Endometrium (tissue), 2 donors: ENCODE results near the gene RNF130.

ENCODE experiments used
- FAIRE-seq: peaks from 2 replicates; lab custom pipeline; 2012; peaks lifted over from hg19 to GRCh38; lab: Jason Lieb, UNC
- donor health status: control.
- donor health status: control.

RNF130 gene

DNA sequence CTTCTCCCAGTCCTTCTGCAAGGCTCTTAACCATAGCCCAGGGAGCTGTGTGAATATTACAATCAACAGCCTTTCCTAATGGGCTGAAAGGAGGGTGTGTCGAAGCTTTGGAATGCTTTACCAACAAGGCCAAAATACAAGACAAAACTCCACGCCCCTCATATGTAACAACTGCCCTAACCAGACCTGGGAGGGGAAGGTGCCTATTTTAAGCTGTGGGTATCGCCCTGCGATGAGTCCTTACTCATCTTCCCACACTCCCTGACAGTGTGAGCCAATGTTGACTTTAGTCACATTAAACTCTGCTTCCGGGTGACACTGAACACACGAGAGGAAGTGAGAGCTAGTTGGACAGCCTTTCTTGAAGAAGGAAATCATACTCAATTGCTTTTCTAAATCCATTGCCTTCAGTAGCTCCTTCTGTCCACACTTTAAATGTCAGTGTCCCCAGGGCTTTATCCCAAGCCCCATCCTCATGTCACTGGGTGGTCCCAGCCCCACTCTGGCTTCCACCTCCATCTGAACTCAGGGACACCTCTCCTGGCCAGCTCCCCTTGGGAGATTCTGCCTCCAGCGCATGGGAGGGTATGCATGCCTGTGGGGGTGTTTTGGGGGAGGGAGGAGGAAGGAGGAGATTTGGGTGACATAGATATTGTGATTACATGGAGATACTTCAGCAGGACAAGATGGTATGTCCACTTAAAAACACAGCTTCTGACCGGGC lies 157.4 kb downstream of the RNF130 start:
- FAIRE-seq, result no peak

DNA sequence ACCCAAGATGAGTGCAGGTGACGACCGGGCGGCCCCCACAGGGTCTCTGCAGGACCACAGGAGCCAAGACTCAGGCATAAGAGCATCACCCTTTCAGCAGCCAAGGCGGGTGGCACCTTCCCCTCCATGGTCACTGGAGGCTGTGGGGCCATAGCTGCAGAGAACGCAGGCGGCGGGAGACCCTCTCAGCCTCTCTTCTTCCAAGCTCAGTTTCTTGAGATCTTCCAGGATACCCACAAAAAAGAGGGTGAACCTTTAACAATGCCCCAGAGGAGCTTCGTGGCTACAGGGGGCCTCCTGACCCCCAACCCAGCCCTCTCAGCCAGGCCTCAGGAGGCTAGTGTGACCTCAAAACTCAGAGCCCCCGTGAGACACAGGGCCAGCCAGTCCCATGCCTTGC lies 158.1 kb downstream of the RNF130 start:
- no peak for FAIRE-seq

DNA sequence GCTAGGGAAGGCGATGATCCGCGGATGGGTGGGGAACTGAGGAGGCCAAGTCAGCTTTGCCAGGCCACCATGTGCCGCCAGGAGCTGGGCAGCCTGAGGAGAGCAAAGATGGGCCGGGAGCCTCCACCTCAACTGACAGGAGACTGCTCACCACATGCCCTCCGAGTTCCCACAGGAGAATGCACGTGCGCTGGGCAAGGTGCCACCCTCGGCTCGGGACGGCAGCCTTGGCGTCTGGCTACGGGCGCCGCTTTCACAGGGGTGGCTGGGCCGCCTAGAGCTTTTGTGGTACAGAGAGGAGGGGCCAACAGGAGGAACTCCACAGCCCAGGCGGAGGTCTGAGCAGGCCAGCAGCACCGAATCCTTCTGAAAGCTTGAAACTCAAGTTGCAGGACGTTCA lies 158.6 kb downstream of the RNF130 start:
- no peak for FAIRE-seq

DNA sequence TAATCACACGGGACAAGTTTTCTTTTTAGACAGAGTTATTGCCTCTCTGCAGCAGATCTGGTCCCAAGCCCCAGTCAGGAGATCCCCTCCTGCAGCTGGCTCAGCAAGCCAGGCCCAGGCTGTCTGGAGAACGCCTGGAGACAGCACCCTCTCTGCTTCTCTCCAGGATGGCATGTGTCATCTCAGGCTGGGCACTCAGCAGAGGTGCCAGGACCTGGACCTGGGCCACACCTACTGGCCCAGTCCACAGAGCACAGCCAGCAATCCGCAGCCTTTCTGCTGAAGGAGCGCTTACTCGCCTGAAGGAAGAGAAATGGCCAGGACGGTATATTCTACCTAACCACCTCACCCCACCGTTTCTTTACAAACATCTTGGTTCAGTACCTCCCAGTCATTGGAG lies 159.2 kb downstream of the RNF130 start:
- no peak for FAIRE-seq

DNA sequence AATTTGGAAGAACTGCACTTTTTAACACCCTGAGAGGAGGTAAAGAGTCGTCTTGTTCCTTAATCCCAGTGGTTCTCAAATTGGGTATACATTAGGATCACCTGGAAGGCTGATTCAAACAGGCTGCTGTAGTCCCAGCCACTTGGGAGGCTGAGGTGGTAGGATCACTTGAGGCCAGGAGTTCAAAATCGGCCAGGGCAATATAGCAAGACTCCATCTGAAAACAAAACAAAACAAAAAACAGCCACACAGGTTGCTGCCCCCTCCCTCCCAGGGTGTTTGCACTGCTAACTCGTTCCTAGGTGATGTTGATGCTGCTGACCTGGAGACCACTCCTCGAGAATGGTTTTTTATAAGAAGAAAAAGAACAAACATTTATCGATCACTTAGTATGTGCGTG lies 162.3 kb downstream of the RNF130 start:
- no peak for FAIRE-seq

DNA sequence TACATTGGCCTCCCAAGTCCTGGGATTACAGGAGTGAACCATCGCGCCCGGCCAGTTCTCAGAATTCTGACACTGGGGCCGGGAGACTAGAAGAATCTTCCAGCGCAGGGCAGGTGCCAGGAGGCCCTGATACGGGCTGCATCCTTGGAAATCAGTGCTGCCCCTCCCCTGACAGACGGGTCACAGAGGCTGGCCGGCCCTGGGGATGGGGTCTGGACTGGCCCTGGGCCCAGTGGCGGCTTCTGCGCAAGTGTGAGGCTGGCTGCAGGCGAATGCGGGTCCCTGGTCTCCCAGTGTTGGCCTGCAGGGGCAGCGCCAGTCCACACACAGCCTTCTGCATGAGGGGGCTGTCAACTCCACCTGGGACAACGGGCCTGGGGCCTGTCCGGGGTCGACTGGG lies 163.0 kb downstream of the RNF130 start:
- no peak for FAIRE-seq

DNA sequence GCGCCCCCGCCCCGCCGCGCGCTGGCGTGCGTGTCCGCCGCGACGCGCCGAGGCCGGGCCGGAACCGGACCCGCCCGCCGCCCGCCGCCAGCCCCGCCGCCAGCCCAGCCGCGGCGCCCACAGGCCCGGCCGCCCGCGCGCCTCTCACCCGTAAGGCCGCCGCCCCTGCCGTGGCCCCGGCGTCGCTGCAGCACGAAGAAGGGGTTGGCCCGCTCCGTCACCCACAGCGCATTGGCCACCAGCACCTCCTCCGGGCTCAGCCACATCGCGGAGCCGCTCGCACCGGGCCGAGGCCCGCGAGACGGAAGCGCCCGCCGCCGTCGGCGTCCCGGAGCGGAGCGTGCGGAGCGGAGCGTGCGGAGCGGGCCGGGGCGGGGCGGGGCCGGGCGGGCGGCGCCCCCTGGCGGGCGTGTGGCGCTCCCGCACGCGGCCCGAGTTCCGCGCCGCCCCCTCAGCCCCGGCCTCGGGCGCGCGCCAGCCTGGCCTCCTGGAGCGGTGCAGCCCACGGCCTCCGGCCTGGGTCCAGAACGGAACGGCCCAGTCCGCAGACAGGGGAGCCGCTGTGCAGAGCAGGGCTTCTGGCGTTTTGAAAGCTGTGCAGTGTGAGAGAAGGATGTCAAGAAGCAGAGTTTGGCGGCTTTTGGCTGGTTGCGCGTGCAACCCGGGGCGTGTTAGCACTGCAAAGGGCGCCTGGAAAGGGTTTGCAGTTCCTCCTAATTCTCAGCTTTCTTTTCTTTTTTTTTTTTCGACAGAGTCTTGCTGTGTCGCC lies 163.8 kb downstream of the RNF130 start, which contains the start of gene TBC1D9B:
Gene TBC1D9B, minus strand, starts transcription at position 342 of the 769 bp plus-strand sequence. Its CDS starts 76 bp downstream, at position 266.
- FAIRE-seq, result no peak

DNA sequence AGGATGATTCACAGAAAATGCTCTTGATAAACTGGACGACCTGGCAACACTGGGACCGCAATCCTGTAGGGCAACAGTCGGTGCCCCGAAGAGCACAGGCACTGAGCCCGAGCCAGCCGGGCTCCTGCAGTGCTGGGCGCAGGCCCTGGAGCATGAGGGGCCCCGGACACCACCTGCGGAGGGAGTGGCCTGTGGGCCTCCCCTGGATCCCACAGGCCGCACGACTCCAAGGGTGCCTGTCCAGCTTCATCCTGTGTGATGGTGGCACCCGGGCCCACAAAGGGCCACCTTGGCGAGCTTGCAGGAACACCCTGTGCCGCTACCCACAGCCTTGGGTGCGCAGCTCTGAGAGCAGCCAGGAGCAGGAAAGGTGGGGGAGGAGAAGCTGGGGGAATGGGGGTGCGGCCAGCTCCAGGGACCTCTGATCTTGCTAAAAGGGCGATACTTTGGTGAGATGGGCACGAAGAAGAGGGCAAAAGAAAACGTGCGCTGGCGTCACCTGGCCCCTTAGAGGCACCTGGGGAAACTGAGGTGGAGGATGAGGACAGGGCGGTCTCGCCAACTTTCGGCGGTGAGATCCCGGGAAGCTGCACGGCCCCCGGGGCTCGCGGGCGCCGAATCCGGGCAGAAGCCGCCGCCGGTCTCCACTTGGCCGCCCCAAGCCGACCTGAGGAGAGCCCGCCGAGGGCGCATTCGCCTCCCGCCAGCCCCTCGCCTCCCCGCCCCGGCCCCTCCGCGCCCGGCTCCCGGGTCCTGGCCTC lies 164.6 kb downstream of the RNF130 start:
- no peak for FAIRE-seq

DNA sequence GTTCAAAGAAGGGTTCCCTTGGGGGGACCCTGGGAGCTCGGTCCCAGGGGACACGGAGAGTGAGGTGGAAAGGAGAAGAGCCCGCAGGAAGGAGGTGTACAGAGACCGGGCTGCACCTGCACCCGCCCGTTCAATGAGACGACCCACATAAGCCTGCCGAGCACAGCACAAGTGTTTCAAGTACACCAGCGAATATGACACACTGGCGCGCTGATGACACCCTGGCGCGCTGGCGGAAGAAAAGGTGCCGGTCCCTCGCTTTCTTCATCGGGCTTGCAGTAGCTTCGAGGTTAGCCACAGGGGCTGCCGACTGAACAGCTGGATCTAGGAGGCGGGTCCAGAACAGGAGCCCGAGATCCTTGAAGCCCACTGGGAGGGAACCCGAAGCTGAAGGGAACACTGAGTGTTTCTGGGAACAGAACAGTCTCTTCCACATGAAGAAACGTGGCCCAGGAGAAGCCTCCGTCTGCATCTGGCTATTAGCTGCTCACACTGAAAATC lies 165.2 kb downstream of the RNF130 start:
- FAIRE-seq, result no peak

DNA sequence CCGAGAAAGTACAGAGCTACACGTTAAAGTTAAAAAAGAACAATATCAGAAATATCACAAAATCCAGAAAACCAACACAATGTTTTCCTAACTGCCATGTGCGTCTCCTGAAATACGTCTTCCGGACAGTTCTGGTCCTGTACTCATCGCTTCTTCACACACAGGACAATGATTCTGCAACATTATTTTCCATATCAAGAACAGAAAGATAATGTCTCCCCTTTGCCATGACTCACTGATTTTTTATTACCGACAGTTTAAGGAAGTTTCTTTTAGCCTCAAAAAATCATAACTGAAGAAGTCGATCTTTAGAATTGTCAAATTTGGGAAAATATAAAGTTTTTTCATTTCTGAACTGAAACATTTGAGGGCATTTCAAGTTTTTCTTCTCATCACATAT lies 166.4 kb downstream of the RNF130 start:
- no peak for FAIRE-seq
